ENCODE measurements around the gene PCNX1.

DNA sequence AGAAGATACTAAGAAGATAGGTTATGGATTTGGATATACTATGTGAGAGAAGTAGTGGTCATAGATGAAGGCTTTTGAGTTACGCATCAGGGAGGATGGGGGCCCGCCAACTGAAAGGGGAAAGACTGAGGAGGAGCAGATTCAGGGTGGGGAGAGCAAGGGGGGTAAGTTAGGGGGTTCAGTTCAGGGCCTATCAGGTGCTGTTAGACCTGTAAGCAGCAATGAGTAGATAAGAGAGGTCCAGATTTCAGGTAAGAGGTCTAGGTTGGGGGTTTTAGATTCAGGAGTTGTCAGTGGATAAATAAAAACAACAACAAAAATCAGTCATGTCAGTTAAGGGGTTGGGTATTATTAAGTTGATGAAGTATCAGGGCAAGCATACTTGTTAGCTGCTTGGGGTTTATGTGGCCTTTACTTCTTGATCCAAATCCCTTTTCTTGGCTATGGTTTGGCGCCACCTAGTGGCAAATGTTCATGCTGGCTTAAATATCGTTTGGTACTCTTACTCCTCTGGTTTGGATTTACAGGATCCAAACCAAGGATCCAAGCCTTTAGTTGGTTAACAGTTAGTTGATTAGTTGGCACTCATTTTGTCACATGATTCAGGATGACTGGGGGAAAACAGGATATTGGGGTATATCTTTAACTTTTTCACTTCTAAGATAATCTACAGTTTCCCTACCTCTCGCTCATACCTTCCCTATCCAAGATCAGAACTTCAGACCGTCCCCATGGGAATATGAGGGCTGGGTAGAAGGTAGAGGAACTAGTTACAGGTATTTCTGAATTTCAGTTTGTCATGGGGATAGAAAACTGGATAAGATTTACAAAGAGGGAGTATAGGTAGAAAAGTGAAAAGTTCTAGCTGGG is 65.1 kb downstream of the PCNX1 start:
- TF ChIP-seq POLR2AphosphoS5 (IDR thresholded peaks at IDR 0.05; ENCODE audit: low read depth, low read length): no peak
- TF ChIP-seq, protein P1, sequence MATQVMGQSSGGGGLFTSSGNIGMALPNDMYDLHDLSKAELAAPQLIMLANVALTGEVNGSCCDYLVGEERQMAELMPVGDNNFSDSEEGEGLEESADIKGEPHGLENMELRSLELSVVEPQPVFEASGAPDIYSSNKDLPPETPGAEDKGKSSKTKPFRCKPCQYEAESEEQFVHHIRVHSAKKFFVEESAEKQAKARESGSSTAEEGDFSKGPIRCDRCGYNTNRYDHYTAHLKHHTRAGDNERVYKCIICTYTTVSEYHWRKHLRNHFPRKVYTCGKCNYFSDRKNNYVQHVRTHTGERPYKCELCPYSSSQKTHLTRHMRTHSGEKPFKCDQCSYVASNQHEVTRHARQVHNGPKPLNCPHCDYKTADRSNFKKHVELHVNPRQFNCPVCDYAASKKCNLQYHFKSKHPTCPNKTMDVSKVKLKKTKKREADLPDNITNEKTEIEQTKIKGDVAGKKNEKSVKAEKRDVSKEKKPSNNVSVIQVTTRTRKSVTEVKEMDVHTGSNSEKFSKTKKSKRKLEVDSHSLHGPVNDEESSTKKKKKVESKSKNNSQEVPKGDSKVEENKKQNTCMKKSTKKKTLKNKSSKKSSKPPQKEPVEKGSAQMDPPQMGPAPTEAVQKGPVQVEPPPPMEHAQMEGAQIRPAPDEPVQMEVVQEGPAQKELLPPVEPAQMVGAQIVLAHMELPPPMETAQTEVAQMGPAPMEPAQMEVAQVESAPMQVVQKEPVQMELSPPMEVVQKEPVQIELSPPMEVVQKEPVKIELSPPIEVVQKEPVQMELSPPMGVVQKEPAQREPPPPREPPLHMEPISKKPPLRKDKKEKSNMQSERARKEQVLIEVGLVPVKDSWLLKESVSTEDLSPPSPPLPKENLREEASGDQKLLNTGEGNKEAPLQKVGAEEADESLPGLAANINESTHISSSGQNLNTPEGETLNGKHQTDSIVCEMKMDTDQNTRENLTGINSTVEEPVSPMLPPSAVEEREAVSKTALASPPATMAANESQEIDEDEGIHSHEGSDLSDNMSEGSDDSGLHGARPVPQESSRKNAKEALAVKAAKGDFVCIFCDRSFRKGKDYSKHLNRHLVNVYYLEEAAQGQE (IDR thresholded peaks at IDR 0.05; ENCODE audit: insufficient read depth in 1 of 2, low read depth in 2 of 2, low read length in 2 of 2): no peak

Data from PFSK-1 (cell line).